Keratinocyte (primary cell): ENCODE measurements around the gene ST8SIA1.

Source experiments
- EZH2 ChIP-seq: IDR thresholded peaks from one replicate; pipeline ENCODE4 v1.6.1; 2012; ENCODE audit warnings: inconsistent platforms, mild to moderate bottlenecking, low read length, moderate library complexity
- TF ChIP-seq, protein P1 (sequence below), 3 experiments: IDR thresholded peaks in 1 of 3; conservative IDR thresholded peaks in 1 of 3; optimal IDR thresholded peaks in 1 of 3; 2 replicates in 2 of 3; 3 replicates in 1 of 3; pipeline versions ENCODE3 to v1.5.1; 2011; ENCODE audit warnings: low read length in 3 of 3, mild to moderate bottlenecking in 3 of 3, moderate library complexity in 2 of 3, control low read depth in 1 of 3, inconsistent platforms in 1 of 3; ENCODE audit not compliant: insufficient read depth in 2 of 3; ENCODE audit errors: extremely low read depth in 1 of 3

DNA sequence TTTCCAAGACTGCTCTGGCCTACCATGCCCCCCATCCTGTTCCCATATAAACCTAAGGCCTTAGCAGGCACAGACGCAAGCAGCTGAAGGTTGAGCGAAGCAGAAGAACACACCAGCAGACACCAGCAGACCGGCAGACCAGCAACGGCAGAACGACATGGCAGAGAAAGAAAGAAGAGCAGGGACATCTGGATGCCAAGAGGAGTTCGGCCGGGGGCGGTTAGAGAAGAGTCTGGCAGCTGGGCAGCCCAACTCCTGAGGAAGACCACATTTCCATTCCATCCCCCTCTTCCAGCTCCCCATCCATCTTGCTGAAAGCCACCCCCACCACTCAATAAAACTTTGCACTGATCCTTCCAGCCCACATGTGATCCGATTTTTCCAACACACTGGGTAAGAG, 5.2 kb upstream of the ST8SIA1 start:
- TF ChIP-seq, protein P1, sequence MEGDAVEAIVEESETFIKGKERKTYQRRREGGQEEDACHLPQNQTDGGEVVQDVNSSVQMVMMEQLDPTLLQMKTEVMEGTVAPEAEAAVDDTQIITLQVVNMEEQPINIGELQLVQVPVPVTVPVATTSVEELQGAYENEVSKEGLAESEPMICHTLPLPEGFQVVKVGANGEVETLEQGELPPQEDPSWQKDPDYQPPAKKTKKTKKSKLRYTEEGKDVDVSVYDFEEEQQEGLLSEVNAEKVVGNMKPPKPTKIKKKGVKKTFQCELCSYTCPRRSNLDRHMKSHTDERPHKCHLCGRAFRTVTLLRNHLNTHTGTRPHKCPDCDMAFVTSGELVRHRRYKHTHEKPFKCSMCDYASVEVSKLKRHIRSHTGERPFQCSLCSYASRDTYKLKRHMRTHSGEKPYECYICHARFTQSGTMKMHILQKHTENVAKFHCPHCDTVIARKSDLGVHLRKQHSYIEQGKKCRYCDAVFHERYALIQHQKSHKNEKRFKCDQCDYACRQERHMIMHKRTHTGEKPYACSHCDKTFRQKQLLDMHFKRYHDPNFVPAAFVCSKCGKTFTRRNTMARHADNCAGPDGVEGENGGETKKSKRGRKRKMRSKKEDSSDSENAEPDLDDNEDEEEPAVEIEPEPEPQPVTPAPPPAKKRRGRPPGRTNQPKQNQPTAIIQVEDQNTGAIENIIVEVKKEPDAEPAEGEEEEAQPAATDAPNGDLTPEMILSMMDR (optimal IDR thresholded peaks at IDR 0.05 in 1 of 3, IDR thresholded peaks at IDR 0.05 in 1 of 3, conservative IDR thresholded peaks at IDR 0.05 in 1 of 3; ENCODE audit: extremely low read depth in 1 of 3, insufficient read depth in 2 of 3, low read length in 3 of 3): no peak
- no peak for TF ChIP-seq EZH2
